ENCODE data around the gene AMT. TPM values are rescaled to one million over a fixed set of nuclear protein-coding genes. Genes with fewer than 3 reads are reported as not detected.
"Not testable (repeated sequence)": the region's sequence is repeated elsewhere in the genome, so short reads cannot be mapped to it uniquely, and the experiment has no call there.

Gene AMT
- total RNA-seq, 4 donors from 2014 or later: 13.5 to 58.3 (median 20.3) TPM

DNA sequence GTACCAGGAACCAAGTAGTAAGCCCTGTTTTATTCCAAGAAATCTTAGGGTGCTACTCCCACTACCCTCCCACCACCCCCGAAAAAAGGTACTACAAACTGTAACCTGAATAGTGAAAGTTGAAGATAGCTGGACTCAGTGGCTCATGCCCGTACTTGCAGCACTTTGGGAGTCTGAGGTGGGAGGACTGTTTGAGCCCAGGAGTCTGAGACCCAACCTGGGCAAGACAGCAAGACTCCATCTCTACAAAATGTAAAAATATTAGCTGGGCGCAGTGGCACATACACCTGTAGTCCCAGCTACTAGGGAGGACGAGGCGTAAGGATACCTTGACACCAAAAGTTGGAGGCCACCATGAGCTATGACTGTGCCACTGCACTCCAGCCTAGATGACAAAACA, 18.4 kb downstream of the AMT start:
- in situ Hi-C loops (cut with MboI; ENCODE audit: low pct_ligation_motif_present in 1 of 4, low pct_unique_long_range_greater_than_20kb in 1 of 4, low sequenced_read_pairs in 3 of 4) (no loop called here), intact Hi-C loops (cut with DNase I; ENCODE audit: low total_unique reads) (no loop called here)
- Histone ChIP-seq H3K4me1 (peaks cover 16 to 90% (median 35%) of the 10 kb centered on the region in 4 donors), H3K27ac (no peak overlapping the region), H3K9me3 (no peaks in the 10 kb centered on the region), H3K4me3 (no peak overlapping the region), H3K36me3 (peaks cover 0 to 6% (median 0%) of the 10 kb centered on the region in 4 donors), H3K27me3 (no peaks in the 10 kb centered on the region)
- TF ChIP-seq POLR2AphosphoS5 (IDR thresholded peaks at IDR 0.05) (no peak), POLR2A (IDR thresholded peaks at IDR 0.05) (no peak), EP300 (IDR thresholded peaks at IDR 0.05; ENCODE audit: low read depth) (no peak)
- TF ChIP-seq, protein P1, sequence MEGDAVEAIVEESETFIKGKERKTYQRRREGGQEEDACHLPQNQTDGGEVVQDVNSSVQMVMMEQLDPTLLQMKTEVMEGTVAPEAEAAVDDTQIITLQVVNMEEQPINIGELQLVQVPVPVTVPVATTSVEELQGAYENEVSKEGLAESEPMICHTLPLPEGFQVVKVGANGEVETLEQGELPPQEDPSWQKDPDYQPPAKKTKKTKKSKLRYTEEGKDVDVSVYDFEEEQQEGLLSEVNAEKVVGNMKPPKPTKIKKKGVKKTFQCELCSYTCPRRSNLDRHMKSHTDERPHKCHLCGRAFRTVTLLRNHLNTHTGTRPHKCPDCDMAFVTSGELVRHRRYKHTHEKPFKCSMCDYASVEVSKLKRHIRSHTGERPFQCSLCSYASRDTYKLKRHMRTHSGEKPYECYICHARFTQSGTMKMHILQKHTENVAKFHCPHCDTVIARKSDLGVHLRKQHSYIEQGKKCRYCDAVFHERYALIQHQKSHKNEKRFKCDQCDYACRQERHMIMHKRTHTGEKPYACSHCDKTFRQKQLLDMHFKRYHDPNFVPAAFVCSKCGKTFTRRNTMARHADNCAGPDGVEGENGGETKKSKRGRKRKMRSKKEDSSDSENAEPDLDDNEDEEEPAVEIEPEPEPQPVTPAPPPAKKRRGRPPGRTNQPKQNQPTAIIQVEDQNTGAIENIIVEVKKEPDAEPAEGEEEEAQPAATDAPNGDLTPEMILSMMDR (IDR thresholded peaks at IDR 0.05): no peak
- no peak for DNase-seq
- WGBS, 2 donors (ENCODE audit: low coverage in 1 of 2): 76% methylated on average over 5 of the region's 5 CpGs; no CpG with 5 or more reads in 1 of the 2 donors

DNA sequence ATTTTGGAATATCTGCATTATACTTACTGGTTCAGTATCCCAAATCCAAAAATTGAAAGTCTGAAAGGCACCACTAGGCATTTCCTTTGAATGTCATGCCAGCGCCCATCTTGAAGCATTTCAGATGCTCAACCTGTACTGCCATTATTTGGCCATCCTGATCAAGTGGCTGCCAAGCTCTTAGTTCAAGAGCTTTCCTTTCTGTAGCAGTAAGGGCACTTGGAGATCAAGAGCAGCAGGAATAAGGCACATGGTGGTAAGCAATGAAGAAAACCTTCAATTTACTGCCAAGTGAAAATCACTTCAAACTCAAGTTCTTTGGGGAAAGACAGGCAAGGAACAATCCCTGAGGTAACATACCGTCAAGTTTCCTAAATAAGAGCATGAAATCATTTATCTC, 20.5 kb downstream of the AMT start:
- no peak for DNase-seq
- H3K4me1 ChIP-seq: peaks cover 15 to 85% (median 27%) of the 10 kb centered on the region in 4 donors
- TF ChIP-seq EP300 (IDR thresholded peaks at IDR 0.05; ENCODE audit: low read depth): no peak
- TF ChIP-seq POLR2A (IDR thresholded peaks at IDR 0.05): no peak
- TF ChIP-seq, protein P1 (IDR thresholded peaks at IDR 0.05): no peak
- no peak for TF ChIP-seq POLR2AphosphoS5 (IDR thresholded peaks at IDR 0.05)
- intact Hi-C loops (cut with DNase I; ENCODE audit: low total_unique reads) (no loop called here), in situ Hi-C loops (cut with MboI; ENCODE audit: low pct_ligation_motif_present in 1 of 4, low pct_unique_long_range_greater_than_20kb in 1 of 4, low sequenced_read_pairs in 3 of 4) (no loop called here)
- 61 to 100% methylated on average over 1 to 2 of the region's 2 CpGs for WGBS, 2 donors (ENCODE audit: low coverage in 1 of 2)
- no peaks in the 10 kb centered on the region for H3K27me3 ChIP-seq
- peaks cover 0 to 6% (median 0%) of the 10 kb centered on the region in 4 donors for H3K36me3 ChIP-seq
- no peak overlapping the region for H3K27ac ChIP-seq
- H3K9me3 ChIP-seq: no peaks in the 10 kb centered on the region
- no peak overlapping the region for H3K4me3 ChIP-seq

DNA sequence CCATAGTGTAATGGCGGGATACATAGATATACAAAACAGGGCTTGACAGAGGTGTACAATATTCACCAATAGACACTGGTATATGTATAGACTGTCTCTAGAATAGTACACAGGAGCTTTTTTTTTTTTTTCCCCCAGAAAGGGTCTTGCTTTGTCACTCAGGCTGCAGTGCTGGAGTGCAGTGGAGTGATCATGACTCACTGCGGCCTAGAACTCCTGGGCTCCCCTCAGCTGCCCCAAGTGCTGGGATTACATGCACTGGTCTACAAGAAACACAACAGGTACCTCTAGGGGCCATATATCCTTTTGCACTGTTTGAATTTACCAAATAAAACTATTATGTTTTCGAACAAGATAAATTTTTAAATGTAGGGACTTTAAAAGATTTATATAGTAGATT, 22.8 kb downstream of the AMT start:
- Histone ChIP-seq H3K27me3 (no peaks in the 10 kb centered on the region), H3K9me3 (no peaks in the 10 kb centered on the region), H3K4me1 (peaks cover 8 to 72% (median 12%) of the 10 kb centered on the region in 4 donors), H3K36me3 (peaks cover 0 to 12% (median 3%) of the 10 kb centered on the region in 4 donors), H3K27ac (no peak overlapping the region), H3K4me3 (no peak overlapping the region)
- in situ Hi-C loops (cut with MboI; ENCODE audit: low pct_ligation_motif_present in 1 of 4, low pct_unique_long_range_greater_than_20kb in 1 of 4, low sequenced_read_pairs in 3 of 4) (no loop called here), intact Hi-C loops (cut with DNase I; ENCODE audit: low total_unique reads) (no loop called here)
- 93 to 100% methylated on average over 2 to 3 of the region's 3 CpGs for WGBS, 2 donors (ENCODE audit: low coverage in 1 of 2)
- TF ChIP-seq, protein P1 (IDR thresholded peaks at IDR 0.05): no peak
- TF ChIP-seq EP300 (IDR thresholded peaks at IDR 0.05; ENCODE audit: low read depth) (no peak), POLR2A (IDR thresholded peaks at IDR 0.05) (no peak), POLR2AphosphoS5 (IDR thresholded peaks at IDR 0.05) (no peak)
- DNase-seq: no peak

DNA sequence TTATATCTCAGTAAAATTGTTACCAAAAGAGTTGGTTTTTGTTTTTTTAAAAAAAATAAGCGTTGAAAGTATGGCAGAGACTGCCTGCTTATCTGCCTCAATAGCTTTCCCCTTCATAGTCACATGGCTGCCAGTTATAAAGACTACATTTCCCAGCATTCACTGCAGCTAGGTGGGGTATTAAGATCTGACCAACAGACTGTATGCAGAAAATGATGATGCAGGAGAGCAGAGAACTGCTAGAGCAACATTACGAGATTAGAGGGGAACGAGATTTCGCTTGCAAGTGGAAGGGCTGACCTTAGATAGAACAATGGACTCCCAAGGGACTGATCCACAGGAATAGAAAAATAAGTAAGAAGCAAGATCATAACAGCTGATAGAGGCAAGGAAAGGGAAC, 24.8 kb downstream of the AMT start:
- Histone ChIP-seq H3K4me1 (peaks cover 7 to 56% (median 10%) of the 10 kb centered on the region in 4 donors), H3K36me3 (peaks cover 0 to 12% (median 2%) of the 10 kb centered on the region in 4 donors), H3K4me3 (no peak overlapping the region), H3K27ac (peak overlapping the region in 1 of 4 donors; percentile 24), H3K27me3 (no peaks in the 10 kb centered on the region), H3K9me3 (no peaks in the 10 kb centered on the region)
- intact Hi-C loops (cut with DNase I; ENCODE audit: low total_unique reads) (no loop called here), in situ Hi-C loops (cut with MboI; ENCODE audit: low pct_ligation_motif_present in 1 of 4, low pct_unique_long_range_greater_than_20kb in 1 of 4, low sequenced_read_pairs in 3 of 4) (no loop called here)
- TF ChIP-seq POLR2AphosphoS5 (IDR thresholded peaks at IDR 0.05) (no peak), EP300 (IDR thresholded peaks at IDR 0.05; ENCODE audit: low read depth) (no peak), POLR2A (IDR thresholded peaks at IDR 0.05) (no peak)
- TF ChIP-seq, protein P1 (IDR thresholded peaks at IDR 0.05): no peak
- WGBS, 2 donors (ENCODE audit: low coverage in 1 of 2): 45 to 64% methylated on average over 2 to 4 of the region's 4 CpGs
- DNase-seq: no peak

DNA sequence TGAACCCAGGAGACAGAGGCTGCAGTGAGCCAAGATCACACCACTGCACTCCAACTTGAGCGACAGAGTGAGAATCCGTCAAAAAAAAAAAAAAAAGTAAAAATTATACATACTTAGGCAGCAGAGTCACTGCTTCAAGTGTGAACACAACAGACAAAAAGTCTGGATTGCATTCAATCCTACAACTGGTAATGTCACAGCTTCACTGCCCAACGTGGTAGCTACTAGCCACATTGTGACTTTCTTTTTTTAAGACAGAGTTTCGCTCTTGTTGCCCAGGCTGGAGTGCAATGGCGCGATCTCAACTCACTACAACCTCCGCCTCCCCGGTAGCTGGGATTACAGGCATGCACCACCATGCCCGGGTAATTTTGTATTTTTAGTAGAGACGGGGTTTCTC, 31.0 kb downstream of the AMT start:
- H3K4me1 ChIP-seq: peaks cover 0 to 16% (median 9%) of the 10 kb centered on the region in 4 donors
- DNase-seq; intact Hi-C loops (cut with DNase I; ENCODE audit: low total_unique reads); H3K9me3 ChIP-seq; H3K27ac ChIP-seq; in situ Hi-C loops (cut with MboI; ENCODE audit: low pct_ligation_motif_present in 1 of 4, low pct_unique_long_range_greater_than_20kb in 1 of 4, low sequenced_read_pairs in 3 of 4); H3K4me3 ChIP-seq; H3K27me3 ChIP-seq; H3K36me3 ChIP-seq: not testable (repeated sequence)
- WGBS, 2 donors (ENCODE audit: low coverage in 1 of 2): 84 to 100% methylated on average over 4 to 10 of the region's 10 CpGs

Measured in transverse colon (tissue), 4 donors.